NB4 (cell line): ENCODE results near the gene TSHZ2.

Experiments
- DNase-seq: peaks from one replicate; pipeline ENCODE4 v3.0.0; 2010; ENCODE audit warnings: low read depth
- H3K4me3 ChIP-seq: one replicate; pipeline ENCODE4 v1.5.1; 2011; ENCODE audit warnings: mild to moderate bottlenecking, low read depth, low read length, moderate library complexity
- CTCF ChIP-seq: IDR thresholded peaks from one replicate; pipeline ENCODE4 v1.5.1; 2012; ENCODE audit warnings: low read depth, low read length
- MAX ChIP-seq: IDR thresholded peaks from 2 replicates; pipeline ENCODE4 v1.6.1; 2011; ENCODE audit warnings: low read depth, low read length
- MYC ChIP-seq: IDR thresholded peaks from 2 replicates; pipeline ENCODE4 v1.6.1; 2011; ENCODE audit warnings: low read depth, low read length
- POLR2A ChIP-seq: IDR thresholded peaks from 2 replicates; pipeline ENCODE4 v1.6.1; 2011; ENCODE audit warnings: mild to moderate bottlenecking; ENCODE audit not compliant: insufficient read length; ENCODE audit errors: extremely low read depth

Gene TSHZ2

GRCh38 chr20:53038299-53038698 lies 66.1 kb downstream of the TSHZ2 start:
- no peak for TF ChIP-seq CTCF
- no peak for TF ChIP-seq MAX
- no peak for TF ChIP-seq POLR2A
- TF ChIP-seq MYC = no peak

GRCh38 chr20:53040693-53041589 lies 68.8 kb downstream of the TSHZ2 start:
- no peak overlapping the region for H3K4me3 ChIP-seq
- TF ChIP-seq MYC (no peak), CTCF (no peak), POLR2A (no peak), MAX (no peak)
- DNase-seq = no peak

More at GRCh38 chr20:53038299-53038698, 66.1 kb downstream of the TSHZ2 start:
- no peak for DNase-seq
- H3K4me3 ChIP-seq = no peak overlapping the region

- H3K4me3 ChIP-seq = no peak overlapping the region
- TF ChIP-seq MAX (no peak), MYC (no peak), POLR2A (no peak), CTCF (no peak)
- DNase-seq = no peak
Measured at GRCh38 chr20:53042521-53042920, 70.4 kb downstream of the TSHZ2 start.

- no peak for DNase-seq
- H3K4me3 ChIP-seq = no peak overlapping the region
- no peak for TF ChIP-seq CTCF
Measured at GRCh38 chr20:53044296-53044695, 72.1 kb downstream of the TSHZ2 start.

GRCh38 chr20:53045941-53046340 lies 73.8 kb downstream of the TSHZ2 start:
- no peak for DNase-seq
- TF ChIP-seq POLR2A (no peak), MYC (no peak), MAX (no peak), CTCF (no peak)
- no peak overlapping the region for H3K4me3 ChIP-seq

GRCh38 chr20:53047203-53047602 lies 75.0 kb downstream of the TSHZ2 start:
- H3K4me3 ChIP-seq = no peak overlapping the region
- TF ChIP-seq CTCF = no peak
- TF ChIP-seq MAX = no peak
- no peak for TF ChIP-seq MYC
- no peak for TF ChIP-seq POLR2A
- DNase-seq = no peak
